Thoracic aorta (tissue), 2 donors: ENCODE measurements around the gene GOLGA6L7. TPM values are rescaled to one million over a fixed set of nuclear protein-coding genes. Genes with fewer than 3 reads are reported as not detected.

ENCODE experiments used
- ATAC-seq: fragments of 150-250 bp; one replicate; pipeline ENCODE4 v1.8.0; 2017; ENCODE audit warnings: low read depth; ENCODE audit not compliant: insufficient number of reproducible peaks, low FRiP score
- DNase-seq: peaks from one replicate; pipeline ENCODE4 v3.0.0-alpha.2; 2020; ENCODE audit warnings: low spot score
- H3K27ac ChIP-seq, 2 donors: fragments of 200-600 bp; sonication (generic); 1 replicate in 1 of 2; 2 replicates in 1 of 2; pipeline ENCODE4 v1.5.1; 2016; ENCODE audit warnings: mild to moderate bottlenecking in 2 of 2, moderate library complexity in 2 of 2
- H3K27me3 ChIP-seq: fragments of 200-600 bp; sonication (generic); replicated peaks from 2 replicates; pipeline ENCODE4 v1.6.0; 2016; ENCODE audit warnings: mild to moderate bottlenecking; ENCODE audit not compliant: insufficient read depth
- H3K36me3 ChIP-seq: fragments of 200-600 bp; sonication (generic); one replicate; pipeline ENCODE4 v1.5.1; 2016
- H3K4me1 ChIP-seq, 2 donors: fragments of 200-600 bp; sonication (generic); 1 replicate in 1 of 2; 2 replicates in 1 of 2; pipeline versions ENCODE4 v1.5.1 to v1.6.0; 2016; ENCODE audit warnings: low read depth in 2 of 2, mild to moderate bottlenecking in 1 of 2; ENCODE audit not compliant: control insufficient read depth in 1 of 2
- H3K4me3 ChIP-seq: fragments of 200-600 bp; sonication (generic); 2 replicates; pipeline ENCODE4 v1.5.1; 2016; ENCODE audit warnings: mild to moderate bottlenecking
- H3K9me3 ChIP-seq: fragments of 200-600 bp; sonication (generic); 2 replicates; pipeline ENCODE4 v1.5.1; 2016
- CTCF ChIP-seq: fragments of 200-600 bp; sonication (generic); IDR thresholded peaks from one replicate; pipeline ENCODE4 v1.5.1; 2019; ENCODE audit warnings: antibody characterized with exemption
- total RNA-seq, 2 donors: library from RNA; depleted of rRNA; stranded (reverse); fragments of >200 nt; gene quantifications; one replicate each; pipeline versions ENCODE4 v1.1.0 to v1.2.3, GENCODE V29; 2016

The GOLGA6L7 gene
- total RNA-seq, 2 donors from 2014 or later: not detected

DNA sequence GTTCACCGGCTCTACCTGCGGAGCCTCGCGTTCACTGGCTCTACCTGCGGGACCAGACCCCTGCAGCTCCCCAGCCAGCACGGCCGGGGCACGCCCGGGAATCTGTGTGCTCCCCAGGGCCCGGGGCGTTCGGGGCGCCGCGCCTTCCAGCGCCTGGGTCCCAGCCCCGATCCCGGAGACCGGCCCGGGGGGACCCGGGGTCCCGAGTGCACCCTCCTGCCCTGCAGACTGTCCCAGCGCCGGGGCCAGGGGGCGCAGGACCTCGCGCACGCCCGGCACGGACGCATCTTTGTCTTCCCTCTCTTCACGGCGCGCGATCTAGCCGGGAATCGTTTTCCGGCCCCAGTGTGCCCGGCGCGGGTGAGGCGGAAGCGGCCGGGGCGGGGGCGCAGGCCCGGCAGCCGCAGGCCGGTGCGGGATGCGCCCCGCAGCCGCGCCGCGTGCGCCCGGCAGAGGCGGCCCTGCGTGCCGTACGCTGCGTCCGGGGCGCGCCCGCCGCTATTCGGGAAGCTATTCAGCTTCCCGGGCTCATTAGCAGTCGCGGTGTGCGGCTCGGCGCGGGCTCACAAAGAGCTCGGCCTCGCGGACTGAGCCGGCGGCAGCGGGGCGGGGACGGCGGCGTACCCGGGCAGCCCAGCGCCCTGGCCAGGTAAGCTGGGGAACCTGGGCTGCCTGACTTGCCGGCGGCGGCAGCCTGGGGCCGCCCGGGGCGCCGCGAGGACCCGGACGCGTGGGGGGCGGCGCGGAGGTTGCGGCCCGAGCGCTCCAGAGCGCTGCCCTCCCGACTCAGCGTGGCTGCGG lies 37.4 kb upstream of the GOLGA6L7 start, which contains the start of gene APBA2:
Gene APBA2 (plus strand): TSS at position 345 of the 801 bp plus-strand sequence. CDS start 167,911 bp downstream, outside the sequence.
- Histone ChIP-seq H3K27ac (no peak within 1 kb of the TSS), H3K27me3 (peaks cover 3% of the 10 kb centered on the region), H3K36me3 (no peaks in the 10 kb centered on the region), H3K4me1 (peaks cover 0 to 12% of the 10 kb centered on the region in 2 donors), H3K4me3 (peak within 1 kb of the TSS; percentile 69), H3K9me3 (no peaks in the 10 kb centered on the region)
- no peak for TF ChIP-seq CTCF
- no peak for ATAC-seq
- DNase-seq: no peak

DNA sequence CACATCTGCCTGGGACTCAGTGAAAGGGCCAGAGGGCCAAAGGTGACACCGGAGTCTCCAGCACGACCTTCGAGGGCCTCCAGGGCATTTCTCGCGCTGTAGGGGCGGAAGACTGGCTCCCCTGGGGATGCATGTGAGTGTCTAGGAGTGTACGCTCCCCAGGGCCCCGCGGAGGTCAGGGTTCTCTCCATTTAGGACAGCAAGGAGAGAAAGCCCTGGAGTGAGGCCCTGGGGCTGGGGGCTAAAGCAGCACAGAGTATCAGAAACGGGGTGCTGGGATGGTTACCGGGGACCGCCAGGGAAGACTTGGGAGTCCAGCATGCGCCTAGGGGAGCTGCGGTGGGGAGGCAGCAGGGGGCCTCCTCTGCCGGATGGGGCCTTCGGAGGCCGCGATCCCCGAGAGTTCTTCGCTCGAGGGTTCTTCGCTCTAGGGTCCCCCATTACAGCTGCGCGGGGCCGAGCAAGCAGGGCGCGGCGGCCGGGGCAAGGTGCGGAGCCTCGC lies 36.7 kb upstream of the GOLGA6L7 start:
- no peak for TF ChIP-seq CTCF
- H3K36me3 ChIP-seq: no peaks in the 10 kb centered on the region
- H3K27ac ChIP-seq: no peak overlapping the region
- H3K9me3 ChIP-seq: no peaks in the 10 kb centered on the region
- H3K27me3 ChIP-seq: peaks cover 3% of the 10 kb centered on the region
- H3K4me1 ChIP-seq: peaks cover 0 to 12% of the 10 kb centered on the region in 2 donors
- H3K4me3 ChIP-seq: peak overlapping the region; percentile 69
- DNase-seq (no peak), ATAC-seq (no peak)

GRCh38 chr15:28884151-28884940 lies 35.9 kb upstream of the GOLGA6L7 start:
- TF ChIP-seq CTCF: no peak
- H3K27ac ChIP-seq: no peak overlapping the region
- no peaks in the 10 kb centered on the region for H3K9me3 ChIP-seq
- peaks cover 3% of the 10 kb centered on the region for H3K27me3 ChIP-seq
- no peaks in the 10 kb centered on the region for H3K36me3 ChIP-seq
- peaks cover 0 to 12% of the 10 kb centered on the region in 2 donors for H3K4me1 ChIP-seq
- H3K4me3 ChIP-seq: no peak overlapping the region
- DNase-seq (no peak), ATAC-seq (no peak)

DNA sequence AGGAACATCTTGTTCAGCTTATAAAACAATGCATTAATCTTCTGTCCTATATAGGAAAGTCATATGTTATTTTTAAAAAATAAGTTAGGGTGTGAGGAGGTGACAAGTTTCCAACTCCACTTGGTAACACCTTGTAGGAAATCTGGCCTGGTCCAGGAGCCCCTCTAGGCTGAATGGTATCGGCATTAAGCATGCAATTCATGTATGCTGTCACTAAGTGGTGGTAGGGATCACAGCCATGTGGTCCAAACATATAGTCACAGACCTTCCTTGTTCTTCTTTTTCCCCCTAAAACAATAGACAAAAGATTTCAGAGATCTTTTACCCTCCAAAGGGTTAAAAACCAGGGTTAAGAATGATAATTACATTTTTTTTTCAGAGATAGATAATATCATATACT lies 33.2 kb upstream of the GOLGA6L7 start:
- Histone ChIP-seq H3K36me3 (no peaks in the 10 kb centered on the region), H3K4me1 (peaks cover 0 to 8% of the 10 kb centered on the region in 2 donors), H3K27me3 (peaks cover under 1% of the 10 kb centered on the region), H3K9me3 (no peaks in the 10 kb centered on the region), H3K4me3 (no peak overlapping the region), H3K27ac (no peak overlapping the region)
- ATAC-seq: no peak
- TF ChIP-seq CTCF: no peak
- no peak for DNase-seq

DNA sequence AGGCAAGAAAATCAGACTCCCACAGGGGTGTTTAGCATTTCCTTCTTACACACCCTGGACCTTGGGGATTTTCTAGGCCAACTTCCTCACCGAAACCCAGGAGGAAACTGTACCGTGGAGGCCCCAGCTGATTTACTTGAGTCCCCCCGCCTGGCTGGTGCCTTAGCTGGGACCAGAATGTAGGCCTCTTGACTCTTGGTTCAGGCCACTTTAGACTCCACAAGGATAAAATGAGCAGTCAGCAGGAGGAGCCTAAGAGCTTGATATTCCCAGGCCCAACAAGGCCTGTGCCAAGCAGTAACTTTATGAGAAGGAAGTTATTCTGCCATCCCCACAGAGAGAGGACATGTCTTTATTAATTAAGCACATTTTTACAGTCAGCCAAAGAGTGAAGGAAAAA lies 32.7 kb upstream of the GOLGA6L7 start:
- Histone ChIP-seq H3K9me3 (no peaks in the 10 kb centered on the region), H3K36me3 (no peaks in the 10 kb centered on the region), H3K4me1 (peaks cover 0 to 7% of the 10 kb centered on the region in 2 donors), H3K27ac (no peak overlapping the region), H3K4me3 (no peak overlapping the region), H3K27me3 (no peaks in the 10 kb centered on the region)
- TF ChIP-seq CTCF: no peak
- ATAC-seq: no peak
- DNase-seq: no peak
